Amniotic epithelial cell (primary cell): ENCODE measurements around the gene SLC45A3.

Source experiments
- DNase-seq: peaks from one replicate; pipeline ENCODE4 v3.0.0-alpha.2; 2010; ENCODE audit warnings: low read depth

The SLC45A3 gene

DNA sequence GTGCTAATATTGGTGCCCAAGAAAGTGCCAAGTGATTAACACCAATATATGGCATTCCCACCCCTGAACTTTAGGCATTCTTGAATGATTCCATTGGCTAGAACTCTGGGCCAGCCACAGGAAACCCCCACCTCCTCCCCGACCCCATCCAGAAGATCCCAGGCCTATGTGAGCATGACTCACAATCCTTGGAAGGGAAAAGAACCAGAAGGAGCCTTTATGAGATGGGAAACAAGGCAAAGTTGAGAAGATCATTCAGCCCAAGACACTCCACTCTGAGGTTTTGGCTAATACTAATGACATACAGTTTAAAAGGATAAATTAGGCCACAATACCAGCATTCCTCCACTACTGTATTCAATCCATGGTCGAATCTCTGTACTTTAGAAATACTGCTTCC, 70.3 kb downstream of the SLC45A3 start:
- peak; percentile 57 for DNase-seq
